HG03575 (cell line): ENCODE measurements around the gene REPS2.

Experiments used
- ATAC-seq: cut with Tn5 transposase; IDR thresholded peaks from one replicate; pipeline ENCODE4 v1.9.1; 2021; ENCODE audit not compliant: unreplicated experiment, insufficient number of reproducible peaks, low FRiP score; ENCODE audit errors: extremely low read depth

REPS2 gene

DNA sequence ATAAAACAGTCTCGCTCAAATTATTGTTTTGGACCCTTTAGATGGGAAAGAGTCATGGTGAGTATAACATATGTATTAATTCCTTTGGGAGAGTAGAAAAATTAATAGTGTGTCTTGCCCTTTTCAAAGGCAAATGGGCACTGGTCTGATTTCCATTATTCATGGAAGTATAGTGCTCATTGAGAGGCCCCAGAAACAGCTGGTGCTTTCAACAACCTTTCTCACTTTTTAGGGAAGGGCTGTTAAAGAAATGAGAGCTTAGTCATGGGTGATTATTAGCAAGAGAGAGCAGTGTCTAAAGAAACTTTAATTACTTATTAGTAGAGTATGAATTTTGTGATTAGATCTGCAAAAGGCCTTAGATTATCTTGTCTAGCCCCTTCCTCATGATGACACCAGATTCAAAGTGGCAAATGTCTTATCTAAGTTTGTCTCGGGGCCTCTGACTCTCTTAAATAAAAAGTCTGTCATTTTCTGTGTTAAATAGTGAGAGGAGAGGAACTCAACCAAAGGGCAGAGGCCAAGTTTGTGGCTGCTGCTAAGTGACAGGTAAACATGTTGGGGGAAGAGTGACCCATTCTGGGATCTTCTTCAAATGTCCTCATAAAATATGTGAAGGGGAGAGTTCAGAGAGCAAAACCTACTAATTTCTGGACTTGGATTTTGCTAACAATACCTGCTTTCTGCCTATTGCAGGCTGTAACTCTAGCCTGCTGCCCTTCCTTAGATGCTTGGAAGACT, 110.6 kb downstream of the REPS2 start:
- no peak for ATAC-seq

DNA sequence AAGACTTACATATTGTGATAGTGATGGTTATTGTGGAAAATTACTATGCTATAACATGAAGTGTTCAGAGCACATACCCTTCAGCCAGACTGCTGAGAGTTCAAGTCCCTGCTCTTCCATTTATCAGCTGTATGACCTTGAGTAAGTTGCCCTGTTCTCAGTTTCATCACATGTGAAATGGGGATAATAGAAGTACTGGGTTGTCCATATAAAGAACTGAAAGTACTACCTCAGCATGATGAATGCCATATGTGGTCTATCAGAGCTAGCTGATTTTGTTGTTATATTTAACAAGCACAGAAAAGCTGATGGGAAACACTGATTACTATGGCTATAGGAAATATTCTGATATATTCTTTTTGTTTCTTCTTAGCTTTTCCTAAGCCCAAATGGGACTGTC, 115.6 kb downstream of the REPS2 start:
- ATAC-seq = no peak

DNA sequence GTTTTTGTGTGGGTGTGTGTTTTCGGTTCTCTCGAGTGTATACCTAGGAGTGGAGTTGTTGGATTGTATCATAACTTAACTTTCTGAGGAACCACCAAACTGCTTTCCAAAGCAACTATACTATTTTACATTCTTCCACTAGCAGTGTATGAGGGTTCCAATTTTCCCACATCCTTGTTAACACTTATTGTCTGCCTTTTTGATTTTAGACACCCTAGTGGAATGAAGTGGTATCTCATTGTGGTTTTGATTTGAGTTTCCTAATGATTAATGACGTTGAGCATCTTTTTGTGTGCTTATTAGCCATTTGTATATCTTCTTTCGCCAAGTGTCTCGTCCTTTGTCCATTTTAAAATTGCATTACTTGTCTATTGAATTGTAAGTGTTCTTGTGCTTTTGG, 118.6 kb downstream of the REPS2 start:
- ATAC-seq = no peak

DNA sequence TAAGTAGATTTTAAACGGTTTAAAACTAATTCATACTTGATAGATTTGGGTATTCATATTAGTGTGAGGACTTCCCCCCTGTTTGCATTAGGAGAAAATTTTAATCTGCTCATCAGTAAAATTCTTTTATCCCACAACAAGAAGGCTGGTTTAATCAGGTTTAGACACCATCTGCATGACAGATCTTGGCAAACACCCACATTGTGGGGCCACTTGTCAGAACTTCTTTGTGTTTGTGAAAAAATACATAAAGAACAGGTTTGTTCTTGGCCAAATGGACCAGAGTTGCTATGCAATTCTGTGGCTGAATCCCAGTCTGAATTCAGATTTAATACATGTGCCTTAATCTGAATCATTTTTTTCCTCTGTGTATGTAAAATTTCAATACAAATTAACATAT, 121.1 kb downstream of the REPS2 start:
- ATAC-seq = no peak

DNA sequence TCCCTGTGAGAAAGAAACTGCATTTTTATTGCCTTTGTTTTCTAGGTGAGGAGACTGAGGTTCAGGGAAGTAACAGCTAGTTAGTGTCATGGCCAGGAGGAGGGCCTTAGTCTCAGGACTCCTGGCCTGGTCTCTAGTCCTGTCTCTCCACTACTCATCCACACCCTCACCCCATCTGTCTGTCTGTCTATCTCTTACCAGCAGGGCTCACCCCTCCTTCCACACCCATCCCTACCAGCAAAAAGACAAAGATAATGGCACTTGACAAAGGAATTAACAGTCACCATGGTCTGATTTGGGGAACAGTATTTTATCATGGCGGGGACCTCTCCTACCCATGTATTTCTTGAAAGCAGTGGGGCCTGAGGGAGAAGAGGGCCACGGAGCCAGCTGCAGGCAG, 125.8 kb downstream of the REPS2 start:
- no peak for ATAC-seq

DNA sequence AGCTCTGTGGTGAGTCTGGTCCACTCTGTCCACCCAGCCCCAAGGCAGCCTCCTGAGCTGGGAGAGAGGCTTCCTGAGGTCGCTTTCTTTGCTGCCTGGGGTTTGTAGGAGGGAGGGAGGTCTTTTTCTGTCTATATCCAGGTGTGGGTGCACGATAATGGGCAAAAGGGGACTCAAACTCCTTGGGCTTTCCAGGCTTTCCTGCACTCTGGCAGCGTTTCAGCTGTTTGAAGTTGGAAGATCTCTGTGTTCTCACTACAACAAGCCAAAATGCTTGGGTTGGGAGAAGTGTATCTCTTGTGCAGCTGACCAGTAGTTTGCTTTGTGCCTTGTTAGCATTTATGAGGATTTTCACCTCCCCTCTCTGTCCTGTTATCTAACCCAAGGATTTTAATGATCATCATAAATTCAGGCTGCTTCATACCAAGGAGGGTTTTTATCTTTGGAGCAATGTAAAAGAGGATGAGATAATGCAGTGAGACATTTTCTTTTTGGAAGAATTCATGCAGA, 126.3 kb downstream of the REPS2 start:
- ATAC-seq = no peak

DNA sequence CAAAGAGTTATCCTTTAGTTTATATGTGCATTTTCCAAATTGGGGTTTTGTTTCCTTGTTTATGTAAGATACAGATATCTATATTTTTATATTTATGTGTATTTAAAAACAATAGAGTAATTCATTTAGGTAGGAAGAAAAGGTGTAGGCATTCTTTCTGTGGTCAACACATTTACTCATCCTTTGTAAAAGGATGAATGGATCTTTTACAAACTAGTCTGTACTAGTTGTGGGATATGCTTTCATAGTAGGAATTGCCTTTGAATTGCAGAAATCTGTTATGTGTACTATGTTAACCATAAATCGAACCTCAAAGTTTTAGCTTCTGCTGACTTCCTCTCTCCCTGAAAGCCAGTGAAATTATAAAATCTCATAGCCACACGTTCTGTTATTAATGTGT, 128.5 kb downstream of the REPS2 start:
- no peak for ATAC-seq

DNA sequence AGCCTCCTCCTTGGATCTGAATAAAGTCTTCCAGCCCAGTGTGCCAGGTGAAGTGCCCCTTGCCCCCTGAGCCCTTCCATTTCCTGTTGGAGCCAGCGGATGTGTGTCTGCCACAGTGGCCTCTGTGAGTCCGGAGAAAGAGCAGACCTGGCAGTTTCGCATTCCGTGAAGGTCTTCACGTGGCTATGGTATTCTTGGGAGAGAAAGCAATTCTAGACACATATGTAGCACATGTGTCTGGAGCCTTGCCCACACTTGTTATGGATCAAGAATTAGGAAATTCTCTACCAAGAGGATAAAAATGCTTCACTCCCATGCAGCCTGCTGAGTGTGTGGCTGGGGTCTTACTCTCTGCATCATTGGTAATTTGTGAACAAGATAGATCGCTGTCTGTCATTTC, 130.9 kb downstream of the REPS2 start:
- no peak for ATAC-seq

DNA sequence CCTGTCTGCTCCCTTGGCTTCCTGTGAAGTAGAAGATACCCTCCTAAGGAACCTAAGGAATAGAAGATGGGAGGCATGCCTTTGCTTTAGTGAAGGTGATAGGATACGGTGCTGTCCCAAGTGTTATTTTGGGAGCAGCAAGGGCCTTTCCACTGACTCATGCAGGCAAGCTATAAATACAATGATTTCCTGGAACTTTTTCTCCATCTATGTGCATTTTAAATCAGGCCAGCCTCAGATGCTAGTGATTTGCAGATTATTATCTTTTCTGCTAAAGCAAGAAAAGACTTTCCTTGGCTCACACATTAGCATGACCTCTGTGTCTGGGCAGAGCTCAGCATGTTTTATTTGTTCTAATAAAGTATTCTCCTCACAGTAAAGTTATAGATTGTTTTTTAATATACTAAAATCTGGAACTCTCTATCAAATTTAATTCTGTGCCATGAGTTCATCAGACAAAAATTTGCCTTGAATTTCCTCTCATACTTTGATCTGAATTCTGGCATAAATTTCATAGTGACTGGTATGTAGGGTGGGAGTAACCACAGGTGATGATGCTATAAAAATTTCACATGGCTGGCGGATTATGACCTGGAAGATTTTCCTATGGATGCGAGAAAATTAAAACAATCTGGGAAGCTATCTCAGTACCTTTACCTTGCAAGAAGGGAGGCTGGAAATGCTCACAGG, 131.7 kb downstream of the REPS2 start:
- no peak for ATAC-seq

DNA sequence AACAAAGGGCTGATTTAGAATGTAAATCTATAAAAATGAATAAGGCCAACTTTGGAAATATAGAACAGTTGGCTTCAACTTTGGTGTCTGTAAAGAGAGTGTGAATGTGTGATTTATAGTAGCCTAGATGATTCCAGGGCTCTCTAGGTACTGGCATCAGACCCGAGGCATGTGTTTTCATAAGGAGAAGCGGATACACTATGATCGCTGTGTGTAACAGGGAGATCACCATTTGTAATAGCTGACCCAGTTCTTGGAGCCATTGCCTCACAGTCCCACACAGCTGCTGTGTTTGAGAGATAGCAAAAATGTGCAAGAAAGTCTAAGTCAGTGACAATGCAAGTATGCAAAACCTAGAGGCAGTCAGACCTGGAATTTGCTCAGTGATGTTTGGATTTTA, 135.1 kb downstream of the REPS2 start:
- no peak for ATAC-seq

DNA sequence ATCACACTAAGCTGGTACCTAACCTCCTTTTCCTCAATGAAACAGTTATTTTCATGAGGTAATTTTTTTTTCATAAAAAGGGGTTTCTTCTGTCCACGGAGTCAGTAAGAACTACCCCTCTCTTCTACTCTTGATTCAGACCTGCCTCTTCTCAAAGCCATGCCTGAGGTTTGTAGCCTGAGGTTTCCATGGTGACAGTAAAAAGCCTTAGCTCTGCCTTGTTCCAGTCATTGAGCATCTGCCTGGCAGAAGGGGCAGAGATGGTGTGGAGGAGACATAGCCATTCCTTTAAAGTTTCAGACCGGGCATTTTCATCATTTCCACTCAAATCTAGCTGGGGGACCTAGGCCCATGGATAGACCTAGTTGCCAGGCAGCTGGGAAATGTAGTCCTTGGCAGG, 135.5 kb downstream of the REPS2 start:
- ATAC-seq = no peak

DNA sequence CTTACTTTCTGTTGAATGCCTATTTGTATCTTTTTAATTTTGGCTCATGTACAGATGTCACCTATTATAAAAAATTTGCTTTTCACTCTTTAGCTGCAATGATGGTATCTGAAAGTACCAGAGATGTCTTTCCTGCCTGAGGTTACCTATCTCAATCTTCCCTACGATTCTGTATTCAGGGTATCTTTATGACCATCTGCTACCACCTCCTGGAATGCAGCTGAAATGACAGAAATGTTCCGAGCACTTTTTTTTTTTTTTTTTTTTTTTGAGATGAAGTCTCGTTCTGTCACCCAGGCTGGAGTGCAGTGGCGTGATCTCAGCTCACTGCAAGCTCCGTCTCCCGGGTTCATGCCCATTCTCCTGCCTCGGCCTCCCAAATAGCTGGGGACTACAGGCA, 136.4 kb downstream of the REPS2 start:
- no peak for ATAC-seq

DNA sequence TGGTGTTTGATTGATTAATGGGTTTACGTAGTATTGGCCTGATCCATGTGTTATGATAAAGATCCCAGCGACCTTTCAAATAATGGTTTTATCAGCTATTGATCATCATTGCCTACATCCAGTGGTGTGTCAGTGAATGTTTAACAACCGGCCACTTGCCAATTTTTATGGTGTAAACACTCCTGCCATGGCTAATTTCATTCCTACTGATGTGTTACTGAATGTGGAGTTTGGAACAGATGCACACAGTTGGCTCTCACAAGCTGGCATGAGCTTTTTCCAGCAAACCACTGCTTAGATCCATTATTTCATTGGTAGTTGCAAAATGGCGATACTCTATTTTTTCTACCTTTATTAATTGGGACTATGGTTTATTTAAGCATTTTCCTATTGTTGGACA, 139.9 kb downstream of the REPS2 start:
- ATAC-seq = no peak

DNA sequence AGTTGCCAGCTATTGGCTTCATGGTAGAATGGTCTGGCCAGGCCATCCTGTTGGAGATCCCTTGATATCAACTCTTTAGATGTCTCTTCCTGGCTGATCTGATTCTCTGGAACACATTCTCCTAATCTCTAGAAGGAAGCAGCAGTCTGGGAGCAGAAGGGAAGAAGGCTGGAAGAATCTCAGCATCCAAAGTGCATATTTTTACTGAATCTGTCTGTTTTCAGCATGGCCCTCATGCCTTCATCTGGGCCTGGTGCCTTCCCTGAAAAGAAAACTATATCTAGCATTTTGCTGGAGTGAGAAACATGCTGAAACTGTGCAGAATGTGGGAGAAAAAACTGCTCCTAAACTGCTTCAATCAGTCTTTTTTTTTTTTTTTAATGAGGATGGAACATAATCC, 148.7 kb downstream of the REPS2 start:
- no peak for ATAC-seq

DNA sequence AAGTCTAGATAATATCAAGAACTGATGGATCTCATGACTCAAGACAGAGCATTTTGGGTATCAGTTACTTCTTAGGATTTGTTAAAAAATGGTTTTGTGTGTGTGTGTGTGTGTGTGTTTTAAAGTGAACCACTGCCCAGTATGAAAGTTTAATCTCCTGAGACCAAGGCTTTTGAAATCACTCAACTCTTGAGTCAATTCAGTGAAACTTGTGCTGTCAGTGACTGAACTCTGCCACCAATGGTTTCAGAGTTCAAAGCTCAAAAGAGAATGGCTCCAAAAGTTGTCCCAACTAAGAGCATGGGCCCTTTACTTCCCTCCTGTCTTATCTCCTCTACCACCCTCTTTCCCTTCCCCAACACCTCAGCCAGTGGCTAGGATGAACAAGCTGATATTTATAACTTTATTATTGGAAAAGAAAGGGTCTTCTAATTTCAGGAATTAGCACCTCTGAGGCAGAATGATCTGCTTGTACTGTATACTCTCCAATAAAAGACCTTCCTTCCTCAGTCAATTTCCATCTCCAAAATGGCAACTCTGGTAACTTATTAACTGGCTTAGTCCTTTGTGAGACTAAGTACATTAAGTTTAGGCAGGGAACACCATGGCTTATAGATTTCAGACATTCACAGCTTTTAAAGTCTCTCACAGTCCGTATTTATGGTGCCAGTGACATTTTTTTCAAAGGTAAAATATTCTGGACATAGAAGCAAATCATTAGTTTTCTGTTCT, 152.2 kb downstream of the REPS2 start:
- ATAC-seq = no peak

DNA sequence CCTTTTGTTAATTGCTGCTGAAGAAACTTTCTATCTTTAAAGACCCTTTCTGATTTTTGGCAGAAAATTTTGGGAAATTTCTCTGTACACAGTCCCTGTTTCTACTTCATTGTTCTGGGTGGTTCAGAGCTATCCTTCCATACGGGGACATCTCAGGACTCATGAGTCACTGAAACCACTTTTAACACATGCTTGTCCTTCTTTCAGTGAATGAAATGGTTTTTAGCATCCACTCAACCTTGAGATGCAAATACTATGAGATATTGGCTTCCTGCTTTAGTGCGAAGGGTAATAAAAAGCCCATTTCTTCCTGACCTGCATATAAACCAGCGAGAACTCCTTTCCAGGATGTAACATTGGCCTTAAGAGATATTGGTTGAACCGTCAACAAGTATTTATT, 158.0 kb downstream of the REPS2 start:
- no peak for ATAC-seq

DNA sequence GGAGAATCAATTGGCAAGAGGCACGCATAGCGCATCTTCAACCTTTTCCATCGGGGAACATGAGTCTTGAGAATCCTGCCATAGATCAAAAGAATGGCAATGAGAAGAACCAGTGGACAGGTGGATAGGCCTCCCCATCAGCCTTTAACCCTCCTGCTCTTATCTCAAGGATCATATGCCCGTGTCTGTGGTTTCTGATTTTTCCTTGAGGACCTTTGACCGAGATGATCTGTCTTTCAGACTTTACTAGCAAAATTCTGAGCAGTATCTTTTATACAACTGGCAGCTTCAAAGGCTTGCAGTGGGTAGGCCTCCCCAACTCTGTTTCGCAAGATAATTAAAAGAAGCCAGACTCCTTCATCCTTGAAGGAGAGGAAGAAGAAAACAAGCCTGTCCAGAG, 174.4 kb downstream of the REPS2 start:
- no peak for ATAC-seq

DNA sequence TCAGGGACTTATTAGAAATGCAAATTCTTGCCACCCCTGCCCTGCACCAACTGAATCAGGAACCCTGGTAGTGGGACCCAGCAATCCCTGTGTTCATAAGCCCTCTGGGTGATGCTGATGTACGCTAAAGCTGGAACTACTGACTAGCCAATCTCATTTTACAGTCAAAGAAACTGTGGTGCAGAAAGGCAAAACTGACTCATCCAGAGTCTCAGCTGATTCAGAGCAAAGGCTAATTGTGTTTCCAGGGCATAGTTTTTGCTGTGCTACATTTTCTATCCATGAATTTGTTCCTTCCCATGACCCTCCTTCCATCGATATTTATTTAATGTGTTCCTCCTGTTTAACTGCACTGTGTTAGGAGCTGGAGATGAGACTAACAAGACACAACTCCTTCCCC, 207.5 kb downstream of the REPS2 start:
- ATAC-seq = no peak

DNA sequence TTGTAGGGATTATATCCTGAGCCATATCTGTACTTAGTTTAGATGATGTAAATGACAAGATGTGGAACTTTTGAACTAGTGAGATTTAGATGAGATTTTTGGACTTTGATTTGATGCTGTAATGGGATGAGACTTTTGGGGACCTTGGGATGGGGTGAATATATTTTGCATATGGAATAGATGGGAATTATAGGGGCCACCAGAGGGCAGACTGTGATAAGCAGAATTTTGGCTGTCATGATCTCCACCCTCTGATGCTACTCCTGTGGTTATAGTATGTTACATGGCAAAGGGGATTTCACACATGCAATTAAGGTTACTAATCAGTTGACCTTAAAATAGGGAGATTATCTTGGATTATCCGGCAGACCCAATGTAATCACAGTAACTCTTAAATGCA, 214.5 kb downstream of the REPS2 start:
- no peak for ATAC-seq

DNA sequence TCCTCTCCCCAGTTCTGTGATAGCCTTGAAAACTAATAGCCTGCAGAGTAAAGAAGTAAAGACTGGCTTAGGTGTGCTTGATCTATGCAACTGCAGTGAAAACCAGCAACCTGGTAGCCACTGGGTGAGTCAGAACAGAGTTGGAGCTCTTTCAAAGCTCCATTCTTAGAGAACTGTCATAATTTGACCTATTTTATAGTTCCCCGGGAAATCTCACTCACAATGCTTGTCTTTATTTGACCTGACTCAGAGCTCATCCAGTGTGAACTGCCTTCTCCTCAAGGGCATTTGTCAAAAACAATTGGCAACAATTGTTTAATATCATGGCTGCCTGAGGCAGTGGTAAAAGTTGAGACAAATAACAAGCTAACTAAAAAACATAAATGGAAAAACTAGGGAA, 215.5 kb downstream of the REPS2 start:
- ATAC-seq = no peak
